K562 (cell line): ENCODE data around the gene SLC6A6. TPM values are rescaled to one million over a fixed set of nuclear protein-coding genes. Genes with fewer than 3 reads are reported as not detected.

Source experiments
- BRD9 ChIP-seq: fragments of 450-650 bp; IDR thresholded peaks from 2 replicates; pipeline ENCODE4 v1.6.1; 2018; ENCODE audit warnings: low read depth; ENCODE audit not compliant: partially characterized antibody
- CBX3 ChIP-seq, 2 experiments: IDR thresholded peaks; 1 replicate in 1 of 2; 2 replicates in 1 of 2; pipeline ENCODE4 v1.6.1; 2012; ENCODE audit warnings: inconsistent platforms in 2 of 2, low read length in 2 of 2, borderline replicate concordance in 1 of 2, control low read depth in 1 of 2
- CC2D1A ChIP-seq: fragments of 450-650 bp; IDR thresholded peaks from 2 replicates; pipeline ENCODE4 v1.6.1; 2017; ENCODE audit warnings: mild to moderate bottlenecking
- CCNT2 ChIP-seq: IDR thresholded peaks from 2 replicates; pipeline ENCODE4 v1.6.1; 2011; ENCODE audit warnings: borderline replicate concordance, low read depth, mild to moderate bottlenecking, moderate library complexity, mixed read lengths, low read length; ENCODE audit not compliant: insufficient read length; ENCODE audit errors: extremely low read depth
- DPF2 ChIP-seq: fragments of 450-650 bp; IDR thresholded peaks from 2 replicates; pipeline ENCODE4 v1.6.1; 2016
- EP300 ChIP-seq: IDR thresholded peaks from 2 replicates; pipeline ENCODE4 v1.6.1; 2012; ENCODE audit warnings: low read length, improper control_type of control experiment
- GABPA ChIP-seq: fragments of 200-800 bp; sonication (Bioruptor generic); conservative IDR thresholded peaks from 2 replicates; pipeline ENCODE4 v1.6.1; 2016; ENCODE audit warnings: low read depth, missing genetic modification characterization, missing compliant biosample characterization
- HDAC1 ChIP-seq, 2 experiments: fragments of 450-650 bp; IDR thresholded peaks; 2 replicates each; pipeline ENCODE4 v1.6.1; 2016 to 2017; ENCODE audit warnings: inconsistent platforms in 1 of 2, mild to moderate bottlenecking in 1 of 2, moderate library complexity in 1 of 2
- HDAC3 ChIP-seq: fragments of 450-650 bp; IDR thresholded peaks from 2 replicates; pipeline ENCODE4 v1.6.1; 2018; ENCODE audit warnings: borderline replicate concordance, mild to moderate bottlenecking, moderate library complexity; ENCODE audit not compliant: partially characterized antibody
- HNRNPUL1 ChIP-seq: fragments of 200-400 bp; formaldehyde crosslinking; IDR thresholded peaks from 2 replicates; pipeline ENCODE4 v1.6.1; 2017; ENCODE audit warnings: low read length
- MTA3 ChIP-seq: fragments of 450-650 bp; formaldehyde crosslinking; IDR thresholded peaks from 2 replicates; pipeline ENCODE4 v1.6.1; 2017; ENCODE audit warnings: mild to moderate bottlenecking, borderline replicate concordance
- NRF1 ChIP-seq, 2 experiments: fragments of 450-650 bp; IDR thresholded peaks in 1 of 2; conservative IDR thresholded peaks in 1 of 2; 2 replicates each; pipeline ENCODE4 v1.6.1; 2014; ENCODE audit warnings: mild to moderate bottlenecking in 2 of 2
- SMC3 ChIP-seq: conservative IDR thresholded peaks from 2 replicates; pipeline ENCODE4 v1.6.1; 2011; ENCODE audit warnings: low read depth, low read length, improper control_type of control experiment; ENCODE audit not compliant: insufficient read depth
- SOX6 ChIP-seq: fragments of 450-650 bp; IDR thresholded peaks from 2 replicates; pipeline ENCODE4 v1.6.1; 2014; ENCODE audit warnings: mild to moderate bottlenecking
- ZNF133 ChIP-seq: fragments of 250-450 bp; sonication (Bioruptor Pico); IDR thresholded peaks from 2 replicates; pipeline ENCODE4 v1.4.0; 2020; ENCODE audit warnings: mild to moderate bottlenecking
- ZNF134 ChIP-seq: fragments of 250-450 bp; sonication (Bioruptor Pico); conservative IDR thresholded peaks from 2 replicates; pipeline ENCODE4 v1.4.0; 2020
- ZZZ3 ChIP-seq: fragments of 450-650 bp; IDR thresholded peaks from 2 replicates; pipeline ENCODE4 v1.6.1; 2016; ENCODE audit warnings: antibody characterized with exemption, mild to moderate bottlenecking, moderate library complexity
- polyA plus RNA-seq, 8 experiments: library from polyadenylated mRNA; depleted of rRNA in 4 of 8; stranded (reverse) in 5 of 8; unstranded in 3 of 8; fragments of >200 nt; fragmentation: Nextera tagmentation in 2 of 8; fragmentation: Illumina TruSeq in 1 of 8; extraction: Ambion mirVana in 2 of 8; extraction: Trizol in 1 of 8; gene quantifications; 2 replicates each; pipeline versions ENCODE4 v1.2.1 to v1.2.3, GENCODE V29; 2011 to 2014; ENCODE audit warnings: inconsistent platforms in 1 of 8, missing spikeins in 1 of 8
- total RNA-seq, 7 experiments: library from RNA; depleted of rRNA in 6 of 7; stranded (reverse); fragments of >200 nt in 6 of 7; fragmentation: Illumina TruSeq in 2 of 7; extraction: Trizol in 2 of 7; gene quantifications; 2 replicates each; pipeline versions ENCODE4 v1.2.1 to v1.2.3, GENCODE V29; 2011 to 2021; ENCODE audit warnings: low replicate concordance in 1 of 7
- TF ChIP-seq, protein P1 (sequence below): sonication (generic); formaldehyde crosslinking; IDR thresholded peaks from 2 replicates; pipeline ENCODE4 v1.9.0; 2022; ENCODE audit warnings: mild to moderate bottlenecking, missing genetic modification reagents
- TF ChIP-seq, protein P2 (sequence below): fragments of 450-650 bp; IDR thresholded peaks from one replicate; pipeline ENCODE4 v1.6.1; 2018; ENCODE audit warnings: mild to moderate bottlenecking, moderate library complexity; ENCODE audit not compliant: partially characterized antibody
- TF ChIP-seq, protein P3 (sequence below): fragments of 450-650 bp; IDR thresholded peaks from 2 replicates; pipeline ENCODE4 v1.6.1; 2016
- TF ChIP-seq, protein P4 (sequence below): fragments of 250-450 bp; sonication (Bioruptor Pico); IDR thresholded peaks from 2 replicates; pipeline ENCODE4 v1.8.0; 2022; ENCODE audit warnings: inconsistent platforms, mild to moderate bottlenecking, moderate library complexity, borderline replicate concordance

Gene SLC6A6
- total and polyA plus RNA-seq, 9 of the 15 experiments (the other 6 are each of a cell fraction or from before 2014, with no cell fraction given) = 12.3 to 203 (median 93.2) TPM

DNA sequence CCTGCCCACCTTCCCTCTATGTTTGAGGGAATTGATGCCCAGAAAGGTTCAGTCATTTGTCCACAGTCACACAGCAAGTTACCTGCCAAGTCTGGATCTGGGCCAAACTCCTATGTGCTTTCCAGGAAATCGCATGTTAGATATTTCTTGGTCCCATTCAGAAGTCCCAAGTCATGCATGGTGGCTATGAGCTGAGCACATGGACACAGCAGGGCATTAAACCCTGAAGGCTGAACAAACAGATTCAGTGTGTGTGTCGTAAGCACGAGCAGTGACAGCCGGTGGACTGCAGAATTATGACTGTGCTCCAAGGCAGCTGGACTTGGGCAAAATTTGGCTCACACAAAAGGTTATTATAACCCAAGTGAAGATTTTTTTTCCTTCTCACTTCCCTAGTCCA is 11.4 kb upstream of the SLC6A6 start (continued):
- TF ChIP-seq, protein P1, sequence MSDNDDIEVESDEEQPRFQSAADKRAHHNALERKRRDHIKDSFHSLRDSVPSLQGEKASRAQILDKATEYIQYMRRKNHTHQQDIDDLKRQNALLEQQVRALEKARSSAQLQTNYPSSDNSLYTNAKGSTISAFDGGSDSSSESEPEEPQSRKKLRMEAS (CRISPR knock-in tag) = peak; percentile 77
- TF ChIP-seq NRF1 (conservative IDR thresholded peaks at IDR 0.05 in 1 of 2, IDR thresholded peaks at IDR 0.05 in 1 of 2) = 0 out of 4 replicates have a peak, but pooled peaks of 1 of the 2 experiments have one; percentile 13
- TF ChIP-seq CC2D1A = no peak
- no peak for TF ChIP-seq ZNF134 (CRISPR knock-in tag)
- TF ChIP-seq GABPA (tag) = no peak
- TF ChIP-seq ZZZ3 = no peak
- peak; percentile 50 for TF ChIP-seq EP300
- TF ChIP-seq, protein P2, sequence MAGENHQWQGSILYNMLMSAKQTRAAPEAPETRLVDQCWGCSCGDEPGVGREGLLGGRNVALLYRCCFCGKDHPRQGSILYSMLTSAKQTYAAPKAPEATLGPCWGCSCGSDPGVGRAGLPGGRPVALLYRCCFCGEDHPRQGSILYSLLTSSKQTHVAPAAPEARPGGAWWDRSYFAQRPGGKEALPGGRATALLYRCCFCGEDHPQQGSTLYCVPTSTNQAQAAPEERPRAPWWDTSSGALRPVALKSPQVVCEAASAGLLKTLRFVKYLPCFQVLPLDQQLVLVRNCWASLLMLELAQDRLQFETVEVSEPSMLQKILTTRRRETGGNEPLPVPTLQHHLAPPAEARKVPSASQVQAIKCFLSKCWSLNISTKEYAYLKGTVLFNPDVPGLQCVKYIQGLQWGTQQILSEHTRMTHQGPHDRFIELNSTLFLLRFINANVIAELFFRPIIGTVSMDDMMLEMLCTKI = no peak
- TF ChIP-seq, protein P3, sequence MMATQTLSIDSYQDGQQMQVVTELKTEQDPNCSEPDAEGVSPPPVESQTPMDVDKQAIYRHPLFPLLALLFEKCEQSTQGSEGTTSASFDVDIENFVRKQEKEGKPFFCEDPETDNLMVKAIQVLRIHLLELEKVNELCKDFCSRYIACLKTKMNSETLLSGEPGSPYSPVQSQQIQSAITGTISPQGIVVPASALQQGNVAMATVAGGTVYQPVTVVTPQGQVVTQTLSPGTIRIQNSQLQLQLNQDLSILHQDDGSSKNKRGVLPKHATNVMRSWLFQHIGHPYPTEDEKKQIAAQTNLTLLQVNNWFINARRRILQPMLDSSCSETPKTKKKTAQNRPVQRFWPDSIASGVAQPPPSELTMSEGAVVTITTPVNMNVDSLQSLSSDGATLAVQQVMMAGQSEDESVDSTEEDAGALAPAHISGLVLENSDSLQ = peak; percentile 74
- no peak for TF ChIP-seq ZNF133 (CRISPR knock-in tag)
- no peak for TF ChIP-seq SOX6
- TF ChIP-seq BRD9 = peak; percentile 65
- TF ChIP-seq, protein P4, sequence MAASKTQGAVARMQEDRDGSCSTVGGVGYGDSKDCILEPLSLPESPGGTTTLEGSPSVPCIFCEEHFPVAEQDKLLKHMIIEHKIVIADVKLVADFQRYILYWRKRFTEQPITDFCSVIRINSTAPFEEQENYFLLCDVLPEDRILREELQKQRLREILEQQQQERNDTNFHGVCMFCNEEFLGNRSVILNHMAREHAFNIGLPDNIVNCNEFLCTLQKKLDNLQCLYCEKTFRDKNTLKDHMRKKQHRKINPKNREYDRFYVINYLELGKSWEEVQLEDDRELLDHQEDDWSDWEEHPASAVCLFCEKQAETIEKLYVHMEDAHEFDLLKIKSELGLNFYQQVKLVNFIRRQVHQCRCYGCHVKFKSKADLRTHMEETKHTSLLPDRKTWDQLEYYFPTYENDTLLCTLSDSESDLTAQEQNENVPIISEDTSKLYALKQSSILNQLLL (CRISPR knock-in tag) = no peak
- TF ChIP-seq MTA3 = 0 out of 2 replicates have a peak, but pooled peaks have one; percentile 36
- no peak for TF ChIP-seq HDAC1 (IDR thresholded peaks at IDR 0.05)
- TF ChIP-seq SMC3 = no peak
- no peak for TF ChIP-seq HDAC3
- TF ChIP-seq CCNT2 = no peak
- TF ChIP-seq DPF2 = peak; percentile 16; the same call in 1 of the 2 replicates
- TF ChIP-seq HNRNPUL1 = no peak
- TF ChIP-seq CBX3 (IDR thresholded peaks at IDR 0.05; ENCODE audit: borderline replicate concordance in 1 of 2, low read length in 2 of 2) = no peak
